Measurements from ENCODE around the gene ZBTB3.

- TF ChIP-seq POLR2A (IDR thresholded peaks at IDR 0.05; ENCODE audit: control extremely low read depth in 1 of 2, low read depth in 2 of 2, low read length in 2 of 2) (no peak), CREB1 (IDR thresholded peaks at IDR 0.05) (no peak), HDAC2 (IDR thresholded peaks at IDR 0.05; ENCODE audit: borderline replicate concordance in 1 of 2, low read depth in 2 of 2, low read length in 2 of 2) (no peak), EZH2 (IDR thresholded peaks at IDR 0.05; ENCODE audit: low read depth, low read length, severe bottlenecking) (no peak), RFX5 (IDR thresholded peaks at IDR 0.05; ENCODE audit: borderline replicate concordance, low read depth, low read length) (no peak), POLR2AphosphoS5 (IDR thresholded peaks at IDR 0.05; ENCODE audit: low read depth, low read length) (no peak)
- TF ChIP-seq, protein P1, sequence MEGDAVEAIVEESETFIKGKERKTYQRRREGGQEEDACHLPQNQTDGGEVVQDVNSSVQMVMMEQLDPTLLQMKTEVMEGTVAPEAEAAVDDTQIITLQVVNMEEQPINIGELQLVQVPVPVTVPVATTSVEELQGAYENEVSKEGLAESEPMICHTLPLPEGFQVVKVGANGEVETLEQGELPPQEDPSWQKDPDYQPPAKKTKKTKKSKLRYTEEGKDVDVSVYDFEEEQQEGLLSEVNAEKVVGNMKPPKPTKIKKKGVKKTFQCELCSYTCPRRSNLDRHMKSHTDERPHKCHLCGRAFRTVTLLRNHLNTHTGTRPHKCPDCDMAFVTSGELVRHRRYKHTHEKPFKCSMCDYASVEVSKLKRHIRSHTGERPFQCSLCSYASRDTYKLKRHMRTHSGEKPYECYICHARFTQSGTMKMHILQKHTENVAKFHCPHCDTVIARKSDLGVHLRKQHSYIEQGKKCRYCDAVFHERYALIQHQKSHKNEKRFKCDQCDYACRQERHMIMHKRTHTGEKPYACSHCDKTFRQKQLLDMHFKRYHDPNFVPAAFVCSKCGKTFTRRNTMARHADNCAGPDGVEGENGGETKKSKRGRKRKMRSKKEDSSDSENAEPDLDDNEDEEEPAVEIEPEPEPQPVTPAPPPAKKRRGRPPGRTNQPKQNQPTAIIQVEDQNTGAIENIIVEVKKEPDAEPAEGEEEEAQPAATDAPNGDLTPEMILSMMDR (IDR thresholded peaks at IDR 0.05; ENCODE audit: control extremely low read depth in 1 of 3, insufficient read depth in 1 of 3, low read depth in 1 of 3, low read length in 3 of 3) = no peak
Observed at GRCh38 chr11:62708392-62708791, 45.6 kb downstream of the ZBTB3 start.
